ENCODE results near the gene NOX4.
"Not testable (repeated sequence)": the region's sequence is repeated elsewhere in the genome, so short reads cannot be mapped to it uniquely, and the experiment has no call there.

DNA sequence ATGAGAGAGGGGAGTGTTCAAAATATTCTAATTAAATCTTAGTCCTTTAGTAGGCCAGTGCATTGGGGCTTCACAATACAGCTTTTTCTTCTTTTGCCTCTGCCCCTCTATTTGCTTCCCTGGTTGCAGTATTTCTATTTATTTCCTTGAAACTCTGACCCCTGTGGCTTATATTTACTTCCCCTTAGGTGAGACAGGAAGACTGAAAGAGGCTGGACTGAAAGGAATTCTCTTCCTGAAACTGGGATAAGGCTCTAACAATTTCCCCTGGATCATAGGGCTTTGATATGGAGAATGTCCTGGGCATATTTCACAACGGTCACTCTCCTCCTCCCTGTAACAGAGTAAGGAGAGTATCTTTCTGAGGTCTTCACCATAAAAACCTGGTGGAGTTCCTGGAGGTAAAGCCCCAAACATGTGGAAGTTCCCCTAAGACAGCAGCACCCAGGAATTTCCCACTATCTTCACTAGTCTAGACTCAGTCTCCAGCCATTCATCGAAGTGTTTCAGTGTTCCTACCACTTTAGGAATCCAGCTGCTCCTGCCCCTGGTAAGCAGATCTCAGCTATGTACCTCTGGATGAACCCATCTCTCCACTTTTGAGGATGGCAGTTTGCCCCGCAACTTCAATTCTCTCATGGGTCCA lies 210.0 kb downstream of the NOX4 start:
- TF ChIP-seq, protein P1, sequence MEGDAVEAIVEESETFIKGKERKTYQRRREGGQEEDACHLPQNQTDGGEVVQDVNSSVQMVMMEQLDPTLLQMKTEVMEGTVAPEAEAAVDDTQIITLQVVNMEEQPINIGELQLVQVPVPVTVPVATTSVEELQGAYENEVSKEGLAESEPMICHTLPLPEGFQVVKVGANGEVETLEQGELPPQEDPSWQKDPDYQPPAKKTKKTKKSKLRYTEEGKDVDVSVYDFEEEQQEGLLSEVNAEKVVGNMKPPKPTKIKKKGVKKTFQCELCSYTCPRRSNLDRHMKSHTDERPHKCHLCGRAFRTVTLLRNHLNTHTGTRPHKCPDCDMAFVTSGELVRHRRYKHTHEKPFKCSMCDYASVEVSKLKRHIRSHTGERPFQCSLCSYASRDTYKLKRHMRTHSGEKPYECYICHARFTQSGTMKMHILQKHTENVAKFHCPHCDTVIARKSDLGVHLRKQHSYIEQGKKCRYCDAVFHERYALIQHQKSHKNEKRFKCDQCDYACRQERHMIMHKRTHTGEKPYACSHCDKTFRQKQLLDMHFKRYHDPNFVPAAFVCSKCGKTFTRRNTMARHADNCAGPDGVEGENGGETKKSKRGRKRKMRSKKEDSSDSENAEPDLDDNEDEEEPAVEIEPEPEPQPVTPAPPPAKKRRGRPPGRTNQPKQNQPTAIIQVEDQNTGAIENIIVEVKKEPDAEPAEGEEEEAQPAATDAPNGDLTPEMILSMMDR (IDR thresholded peaks at IDR 0.05), result not testable (repeated sequence)
- not testable (repeated sequence) for TF ChIP-seq EP300 (IDR thresholded peaks at IDR 0.05)

Measured in suprapubic skin (tissue), 3 donors.